Ureter (tissue), 1 donor: ENCODE results near the gene KDM4B. TPM values are rescaled to one million over a fixed set of nuclear protein-coding genes. Genes with fewer than 3 reads are reported as not detected.
"Not testable (repeated sequence)": the region's sequence is repeated elsewhere in the genome, so short reads cannot be mapped to it uniquely, and the experiment has no call there.

ENCODE experiments used
- DNase-seq: peaks from one replicate; pipeline ENCODE4 v3.0.0-alpha.2; 2020; ENCODE audit warnings: low spot score
- total RNA-seq: library from RNA; stranded (reverse); gene quantifications from one replicate; pipeline ENCODE4 v1.2.4, GENCODE V29; 2023
- donor health status: DM: yes; HTN: yes; CAD: no.

KDM4B gene
- total RNA-seq, 1 donor from 2014 or later: 58.3 TPM

DNA sequence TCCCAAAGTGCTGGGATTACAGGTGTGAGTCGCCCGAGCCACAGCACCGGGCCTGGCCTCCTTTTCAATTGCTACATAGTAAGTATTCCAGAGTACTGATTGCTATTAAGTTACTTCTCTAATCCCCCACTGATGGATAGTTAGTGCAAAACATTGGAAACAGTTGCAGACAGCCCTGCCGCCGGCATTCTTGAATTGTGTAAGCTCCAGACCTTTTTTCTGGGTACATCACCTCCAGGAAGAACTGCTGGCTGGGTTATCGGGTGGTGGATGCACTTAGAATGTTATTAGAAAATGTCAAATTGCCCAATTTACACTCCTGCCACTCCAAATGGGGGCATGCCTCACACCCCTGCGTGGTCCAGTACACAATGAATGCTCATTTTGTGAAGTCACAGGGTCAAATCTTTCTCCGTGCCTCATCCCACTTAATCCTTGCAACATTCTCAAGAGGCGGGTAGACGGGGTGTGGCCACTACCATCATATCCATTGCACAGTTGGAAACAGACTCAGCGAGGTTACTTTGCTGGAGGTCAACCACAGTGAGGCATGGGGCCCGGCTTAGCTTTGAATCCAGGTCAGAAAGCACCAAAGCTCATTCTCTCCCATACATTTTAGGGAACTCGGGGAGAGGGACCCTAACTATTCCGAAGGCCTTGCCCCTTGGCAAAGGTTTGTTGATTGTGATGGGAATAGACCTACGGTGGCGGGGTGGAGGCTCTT lies 1.0 kb upstream of the KDM4B start:
- no peak for DNase-seq

DNA sequence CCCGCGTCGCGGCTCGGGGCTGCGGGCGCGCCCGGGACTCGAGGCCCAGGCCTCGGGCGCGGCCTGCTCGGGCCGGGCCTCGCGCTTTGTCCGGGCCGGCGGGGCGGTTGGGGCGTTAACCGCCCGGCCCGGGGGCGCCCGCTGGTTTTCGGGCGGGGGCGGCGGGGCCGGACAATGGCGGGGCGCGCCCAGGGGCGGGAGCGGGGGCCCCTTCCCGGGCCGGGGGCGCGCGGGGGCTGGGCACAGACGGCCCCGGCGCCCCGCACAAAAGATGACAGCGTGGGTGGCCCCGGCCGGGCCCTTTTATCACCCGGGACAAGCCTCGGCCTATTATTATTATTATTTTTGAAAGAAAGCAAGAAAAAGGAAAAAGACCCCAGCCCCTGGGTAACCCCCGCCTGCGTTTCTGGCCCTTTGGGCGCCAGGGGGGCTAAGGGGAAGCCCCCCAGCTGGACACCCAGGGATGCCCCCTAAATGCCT lies 419 bp downstream of the KDM4B start:
- DNase-seq: no peak

DNA sequence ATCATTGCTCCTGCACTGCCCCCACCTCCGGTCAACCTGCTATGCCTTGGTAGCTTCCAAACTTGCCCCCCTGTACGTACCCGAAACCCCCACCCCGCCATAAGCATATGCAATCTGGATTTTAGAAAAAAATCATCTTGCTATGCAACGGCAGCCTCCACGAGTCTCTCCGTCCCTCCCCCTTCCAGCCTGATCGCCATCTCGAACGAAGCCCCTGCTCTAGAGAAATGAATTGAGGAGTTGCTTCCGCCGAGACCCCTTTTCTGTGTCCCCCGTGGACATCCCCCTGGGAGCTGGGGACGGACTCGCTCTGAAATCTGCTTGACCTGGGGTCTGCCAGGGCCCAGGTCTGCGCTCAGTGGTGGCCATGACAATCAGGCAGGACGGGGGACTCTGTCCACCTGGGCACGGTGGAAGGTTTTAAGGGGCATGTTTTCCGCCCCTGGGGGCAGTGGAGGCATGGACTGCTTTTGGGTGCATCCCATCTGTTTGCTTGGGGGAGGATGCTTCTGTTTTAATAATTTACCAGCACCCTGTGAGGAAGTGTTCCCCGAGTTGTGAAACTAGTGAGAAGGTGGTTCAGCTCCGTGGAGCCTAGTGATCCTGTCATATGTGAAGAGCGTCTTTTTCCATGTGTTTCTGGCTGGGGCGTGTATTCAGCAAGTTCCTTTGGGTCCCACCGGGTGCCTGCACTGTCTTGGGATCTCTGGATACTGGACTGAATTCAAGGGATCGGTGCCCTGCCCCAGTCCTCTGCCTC lies 1.0 kb downstream of the KDM4B start:
- no peak for DNase-seq

DNA sequence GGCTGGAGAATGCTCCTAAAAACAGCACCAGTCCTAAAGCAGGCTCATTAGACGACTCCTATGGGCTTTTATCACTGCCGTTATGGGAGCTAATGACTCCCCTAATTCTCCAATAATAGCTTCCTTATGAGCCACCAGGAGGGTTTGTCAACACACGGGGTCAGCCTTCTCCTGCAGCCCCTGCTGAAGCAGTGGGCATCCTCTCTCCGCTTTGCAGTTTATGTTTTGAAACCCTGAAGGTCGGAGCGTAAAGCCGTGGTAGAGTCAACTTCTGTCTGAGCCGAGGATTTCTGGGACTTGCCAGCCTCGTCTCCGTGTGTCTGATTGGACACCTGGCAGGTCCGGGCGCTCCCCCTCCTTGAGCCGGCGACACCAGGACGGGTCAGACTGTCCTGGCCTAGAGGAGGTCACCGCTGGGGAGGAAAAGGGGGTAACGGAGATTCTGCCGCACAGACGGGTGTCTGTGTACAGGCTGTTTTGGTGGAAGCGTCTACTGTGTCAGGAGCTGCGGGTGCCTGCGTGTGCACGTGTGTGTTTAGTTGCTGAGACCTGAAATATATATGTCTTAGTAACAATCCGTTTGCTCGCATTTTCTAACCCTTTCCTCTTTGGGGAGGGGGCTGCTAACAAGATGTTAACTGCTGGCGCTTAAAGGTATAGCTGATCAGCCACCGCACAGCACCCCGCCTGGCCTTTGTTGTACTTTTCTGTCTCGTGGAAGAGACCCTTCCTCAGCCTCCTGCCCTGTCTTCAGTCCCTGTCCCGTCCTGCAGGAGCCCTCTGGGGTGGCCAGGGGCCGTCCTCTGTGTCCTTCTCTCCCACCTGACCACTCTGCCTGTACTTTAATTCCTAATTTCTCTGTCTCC lies 1.9 kb downstream of the KDM4B start:
- no peak for DNase-seq

DNA sequence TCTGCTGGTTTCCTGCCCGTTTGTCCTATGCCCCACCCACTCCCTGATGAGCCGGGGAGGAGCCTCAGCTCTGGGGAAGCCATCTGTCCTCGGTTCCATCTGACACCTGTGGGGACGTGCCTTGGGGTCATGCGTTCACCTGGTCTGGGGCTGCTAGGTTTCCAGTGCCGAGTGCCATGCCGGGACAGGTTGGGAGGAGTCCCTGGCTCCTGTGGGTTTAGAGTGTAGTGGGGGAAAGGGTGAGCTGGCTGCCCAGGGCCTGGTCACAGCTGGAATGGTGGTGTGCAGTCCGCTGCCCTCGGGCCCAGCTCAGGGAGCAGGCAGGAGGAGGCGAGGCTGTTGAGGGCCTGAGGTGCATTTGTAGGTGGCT lies 2.5 kb downstream of the KDM4B start:
- no peak for DNase-seq

DNA sequence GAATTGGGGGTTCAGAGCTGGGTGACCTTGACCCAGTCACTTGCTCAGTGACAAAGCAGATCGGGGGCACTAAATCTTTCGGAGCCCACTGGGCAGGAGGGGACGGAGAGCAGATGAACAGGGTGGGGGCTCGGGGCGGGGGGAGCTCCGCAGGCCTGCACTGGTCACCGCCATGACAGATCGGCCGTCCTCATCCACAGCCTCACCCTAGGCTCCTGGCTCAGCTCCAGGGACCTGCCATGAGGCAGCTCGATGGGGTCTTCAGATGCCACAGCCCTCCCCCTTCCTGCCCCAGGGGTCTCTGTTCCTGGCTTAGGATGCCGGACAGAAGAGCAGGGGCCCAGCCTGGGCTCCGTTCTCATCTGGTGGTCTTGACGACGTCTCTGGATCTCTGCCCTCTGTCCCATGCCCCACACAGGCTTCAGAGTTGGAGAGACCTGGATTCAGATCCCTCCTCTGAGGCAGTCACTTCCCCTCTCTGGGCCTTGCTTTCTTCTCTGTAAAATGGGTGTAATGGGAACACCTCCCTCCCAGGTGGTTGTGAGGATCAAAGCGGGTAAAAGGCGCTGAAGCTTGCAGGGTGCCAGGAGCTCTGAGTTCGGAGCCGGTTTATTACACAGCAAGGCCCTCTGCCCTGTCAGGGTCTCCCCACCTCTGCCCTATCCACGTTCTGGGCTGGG lies 3.0 kb downstream of the KDM4B start:
- DNase-seq: no peak

DNA sequence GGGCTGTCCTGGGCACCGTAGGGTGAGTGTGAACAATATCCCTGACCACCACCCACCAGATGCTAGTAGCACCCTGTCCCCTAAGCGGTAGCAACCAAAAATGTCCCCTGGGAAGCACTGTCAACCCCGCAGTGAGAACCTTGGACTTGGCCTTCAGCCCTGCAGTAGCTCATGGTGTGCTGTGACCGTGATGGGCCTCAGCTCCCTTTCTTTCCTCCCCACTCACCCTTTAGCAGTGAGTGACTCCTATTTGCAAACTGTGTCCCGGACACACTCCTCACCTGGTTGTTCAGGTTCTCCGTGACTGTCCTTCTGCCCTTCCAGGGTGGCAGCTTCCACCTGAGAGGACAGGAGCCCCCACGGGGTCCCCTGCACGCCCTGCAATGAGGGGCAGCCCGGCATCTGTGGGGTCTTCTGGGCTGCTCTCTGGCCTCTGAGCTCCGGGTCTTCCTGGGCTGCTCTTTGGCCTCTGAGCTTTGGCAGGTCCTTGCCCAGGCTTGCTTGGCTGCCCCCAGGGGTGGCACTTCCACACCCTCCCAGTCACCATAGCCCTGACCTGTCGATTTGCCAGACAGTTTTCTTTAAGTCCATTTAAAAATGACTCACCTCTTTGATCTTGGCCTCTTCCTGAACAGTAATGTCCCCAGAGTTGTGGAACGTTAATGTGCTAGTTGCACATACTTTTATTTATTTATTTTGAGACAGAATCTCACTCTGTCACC lies 3.8 kb downstream of the KDM4B start:
- DNase-seq: no peak

DNA sequence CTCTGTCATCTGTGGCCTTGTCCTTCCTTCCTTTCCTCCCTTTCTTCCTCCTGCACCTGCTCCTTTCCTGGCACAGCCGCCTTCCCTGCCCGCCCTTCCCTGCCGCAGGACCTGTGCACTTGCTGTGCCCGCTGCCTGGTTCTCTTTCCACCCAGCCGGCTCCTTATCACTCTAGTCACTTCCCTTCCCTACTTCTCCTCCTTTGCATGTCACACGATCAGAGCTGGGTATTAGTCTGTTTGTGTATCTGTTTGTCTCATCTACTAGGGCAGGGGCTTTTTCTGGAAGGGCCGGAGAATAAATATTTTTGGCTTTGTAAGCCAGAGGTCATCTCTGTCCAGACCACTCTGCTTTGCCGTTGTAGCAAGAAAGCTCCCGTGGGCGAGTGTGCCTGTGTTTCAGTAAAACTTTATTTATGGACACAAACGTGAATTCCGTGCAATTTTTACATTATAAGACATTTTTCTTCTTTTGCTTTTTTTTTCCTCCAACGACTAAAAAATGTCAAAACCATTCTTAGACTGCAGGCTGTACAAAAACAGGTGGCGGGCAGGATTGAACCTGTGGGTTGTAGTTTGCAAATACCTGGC lies 6.1 kb downstream of the KDM4B start:
- DNase-seq: no peak

DNA sequence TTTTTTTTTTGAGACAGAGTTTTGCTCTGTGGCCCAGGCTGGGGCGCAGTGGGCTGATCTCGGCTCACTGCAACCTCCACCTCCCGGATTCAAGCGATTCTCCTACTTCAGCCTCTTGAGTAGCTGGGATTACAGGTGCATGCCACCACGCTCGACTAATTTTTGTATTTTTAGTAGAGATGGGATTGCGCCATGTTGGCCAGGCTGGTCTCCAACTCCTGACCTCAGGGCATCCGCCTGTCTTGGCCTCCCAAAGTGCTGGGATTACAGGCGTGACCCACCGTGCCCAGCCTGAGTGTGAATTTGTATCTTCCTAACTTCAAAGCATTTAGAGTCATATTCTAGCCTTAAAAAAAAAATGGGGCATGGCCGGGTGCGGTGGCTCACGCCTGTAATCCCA lies 6.7 kb downstream of the KDM4B start:
- not testable (repeated sequence) for DNase-seq

DNA sequence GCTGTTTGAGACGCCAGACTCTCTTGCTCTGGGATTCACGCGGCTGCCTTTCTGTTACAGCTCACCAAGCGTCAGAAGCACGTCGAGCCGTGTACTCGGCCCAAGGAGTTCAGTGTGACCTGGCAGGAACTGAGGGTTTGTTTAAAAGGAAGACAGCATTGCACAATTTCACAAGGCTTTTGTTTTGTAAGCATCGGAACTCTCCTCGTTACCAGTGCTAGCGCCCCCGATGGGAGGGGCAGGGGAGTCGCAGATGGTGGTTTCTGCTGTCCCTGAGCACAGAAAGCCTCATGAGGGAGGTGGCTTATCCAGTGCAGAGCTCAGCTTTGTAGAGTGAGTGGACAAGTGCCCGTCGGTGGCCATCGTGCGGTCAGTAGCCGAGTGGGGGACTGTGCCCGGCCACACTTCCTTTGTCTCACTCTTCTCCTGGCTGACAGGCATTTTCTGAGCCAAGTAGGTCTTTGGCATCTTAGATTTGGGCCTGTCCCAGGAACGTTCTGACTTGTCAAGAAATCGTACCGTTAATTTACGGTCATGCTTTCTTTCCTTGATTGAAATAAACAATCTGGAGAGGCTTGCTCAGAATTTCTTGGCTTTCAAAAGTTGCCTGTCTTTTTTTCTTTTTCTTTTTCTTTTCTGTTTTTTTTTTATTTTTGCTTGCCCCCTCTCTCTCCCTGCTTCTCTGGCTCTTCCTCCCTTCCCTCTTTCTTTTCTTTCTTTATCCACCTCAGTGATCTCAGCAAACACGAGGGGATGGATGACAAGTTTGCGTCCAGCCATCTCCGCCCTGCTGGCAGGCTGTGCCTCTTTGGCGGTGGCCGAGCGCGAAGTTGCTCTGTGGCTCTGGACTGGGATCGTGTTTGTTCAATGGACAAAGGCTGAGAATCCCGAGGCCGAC lies 7.7 kb downstream of the KDM4B start:
- DNase-seq: peak; percentile 80

DNA sequence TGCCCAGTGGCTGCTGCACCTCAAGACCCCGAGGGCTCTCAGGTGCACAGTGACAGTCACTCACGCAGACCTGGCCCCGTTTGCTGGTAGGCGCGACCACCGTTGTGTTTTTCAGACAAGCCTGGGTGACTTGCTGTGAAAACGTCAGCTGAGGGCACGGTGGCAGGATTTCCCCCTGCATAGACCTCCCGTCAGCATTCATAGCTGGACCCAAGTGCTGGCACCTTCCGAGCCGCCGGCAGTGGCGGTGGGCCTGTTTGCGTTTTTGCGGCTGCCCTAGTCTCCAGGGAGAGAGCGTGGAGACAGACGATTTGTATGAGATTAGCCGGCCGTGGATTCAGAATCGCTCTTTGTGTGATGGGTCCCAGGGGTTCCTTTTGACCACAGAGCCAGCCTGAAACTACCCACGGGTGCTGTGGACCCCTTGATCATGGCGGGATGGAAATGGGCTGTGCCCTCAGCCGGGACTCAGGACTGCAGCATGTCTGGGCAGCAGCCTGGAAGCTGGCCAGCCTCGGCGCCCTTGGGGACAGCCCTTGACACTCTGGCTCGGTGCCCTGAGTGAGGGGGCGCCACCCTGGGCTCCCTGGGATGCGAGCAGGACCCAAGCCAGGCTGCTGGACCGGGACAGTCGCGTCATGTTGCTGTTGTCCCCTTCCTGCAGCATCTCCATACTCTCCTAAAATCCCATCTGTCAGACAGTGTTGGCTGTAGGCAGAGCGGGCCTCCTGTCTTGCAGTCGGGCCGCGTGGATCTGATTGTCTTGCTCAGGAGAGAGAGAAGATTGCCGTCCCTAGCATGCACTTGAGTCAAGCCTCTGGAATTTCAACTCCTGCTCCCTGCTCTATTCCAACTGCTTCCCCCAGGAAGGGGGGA lies 8.6 kb downstream of the KDM4B start:
- DNase-seq: no peak

DNA sequence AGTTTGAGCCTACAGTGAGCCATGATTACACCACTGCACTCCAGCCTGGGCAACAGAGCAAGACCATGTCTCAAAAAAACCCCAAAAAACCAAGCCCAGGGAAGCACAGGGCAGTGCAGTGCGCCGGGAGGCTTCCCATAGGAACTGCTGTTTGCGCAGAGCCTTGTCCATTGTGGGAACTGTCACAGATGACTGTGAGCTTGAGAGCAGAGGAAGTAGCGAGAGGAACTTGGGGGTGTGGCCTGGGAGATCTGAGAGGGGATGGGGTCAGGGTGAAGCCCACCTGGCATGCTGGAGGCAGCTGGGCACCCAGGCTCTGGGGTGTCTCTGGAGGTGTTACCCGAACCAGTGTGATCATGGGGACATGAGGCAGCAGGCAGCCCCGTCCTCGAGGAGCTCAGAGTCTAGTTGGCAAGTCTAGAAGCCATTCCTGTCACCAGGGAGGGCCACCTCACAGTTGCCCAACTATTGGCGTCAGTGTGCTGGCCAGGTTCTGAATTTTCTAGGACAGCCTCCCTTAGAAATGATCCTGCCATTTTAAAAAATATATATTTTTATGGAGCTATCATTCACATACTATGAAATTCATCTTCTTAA lies 10.4 kb downstream of the KDM4B start:
- no peak for DNase-seq

DNA sequence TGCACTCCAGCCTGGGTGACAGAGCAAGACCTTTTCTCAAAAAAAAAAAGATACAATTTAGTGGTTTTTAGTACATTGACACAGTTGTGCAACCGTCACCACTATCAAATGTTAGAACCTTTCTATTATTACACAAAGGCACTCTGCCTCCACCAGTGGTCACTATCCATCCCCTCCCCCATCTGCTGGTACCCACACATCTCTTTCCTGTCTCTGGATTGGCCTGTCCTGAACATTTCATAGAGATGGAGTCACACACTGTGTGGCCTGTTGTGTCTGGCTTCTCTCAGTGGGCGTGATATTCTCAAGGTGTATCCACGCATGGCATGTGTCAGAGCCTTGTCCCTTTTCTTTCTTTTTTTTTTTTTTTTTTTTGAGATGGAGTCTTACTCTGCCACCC lies 11.2 kb downstream of the KDM4B start:
- DNase-seq: no peak

DNA sequence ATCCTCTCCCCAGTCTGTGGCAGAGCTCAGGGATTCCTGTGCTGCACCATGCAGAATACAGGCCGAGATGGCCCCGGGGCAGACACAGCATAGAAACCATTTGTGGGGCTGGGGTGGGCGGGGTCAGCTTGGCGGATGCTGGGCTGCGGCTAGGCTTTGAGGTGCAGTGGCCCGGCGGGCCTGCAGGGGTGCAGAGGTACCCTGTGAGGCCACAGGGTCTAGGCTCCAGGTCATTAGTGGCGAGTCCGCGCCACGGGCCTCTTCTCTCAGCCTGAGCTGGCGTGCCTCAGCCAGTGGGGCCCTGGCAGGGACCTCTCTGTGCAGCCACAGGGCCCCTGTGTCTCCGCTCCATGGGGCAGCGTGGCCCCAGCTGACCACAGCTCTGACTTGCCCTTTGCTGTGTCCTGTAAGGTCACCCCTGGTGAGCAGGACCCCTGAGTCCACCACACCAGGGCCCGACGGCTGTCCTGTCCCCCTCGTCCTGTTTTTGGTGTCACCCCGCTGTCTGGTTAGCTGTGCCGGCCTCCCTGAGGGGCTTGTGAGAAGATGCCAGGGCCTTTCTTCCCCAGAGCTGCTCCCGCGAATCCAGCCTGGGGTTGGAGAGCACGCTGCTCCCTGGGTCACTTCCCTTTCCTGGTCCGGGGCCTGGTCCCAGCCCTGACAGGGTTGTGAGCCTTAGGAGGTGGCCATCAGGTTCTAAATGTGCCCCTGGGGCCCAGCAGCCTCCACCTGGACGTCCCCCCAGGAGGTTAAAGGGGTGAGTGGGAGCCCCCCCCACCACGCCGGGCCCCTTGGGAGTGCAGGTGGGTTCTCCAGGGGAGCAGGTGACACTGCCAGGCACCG lies 12.1 kb downstream of the KDM4B start:
- DNase-seq: no peak

DNA sequence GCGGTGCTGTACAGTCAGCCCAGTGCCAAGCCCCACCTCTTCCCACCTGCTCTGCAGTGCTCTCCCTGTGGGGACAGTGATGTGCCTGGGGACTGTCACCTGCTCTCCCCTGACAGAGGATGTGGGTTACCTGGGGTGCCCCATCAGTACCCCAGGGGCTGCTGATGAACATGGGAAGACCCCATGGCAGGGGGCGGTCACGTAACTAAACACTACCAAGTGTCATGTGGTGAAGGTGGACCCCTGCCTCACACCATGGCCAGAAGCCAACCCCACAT lies 12.7 kb downstream of the KDM4B start:
- DNase-seq: no peak

DNA sequence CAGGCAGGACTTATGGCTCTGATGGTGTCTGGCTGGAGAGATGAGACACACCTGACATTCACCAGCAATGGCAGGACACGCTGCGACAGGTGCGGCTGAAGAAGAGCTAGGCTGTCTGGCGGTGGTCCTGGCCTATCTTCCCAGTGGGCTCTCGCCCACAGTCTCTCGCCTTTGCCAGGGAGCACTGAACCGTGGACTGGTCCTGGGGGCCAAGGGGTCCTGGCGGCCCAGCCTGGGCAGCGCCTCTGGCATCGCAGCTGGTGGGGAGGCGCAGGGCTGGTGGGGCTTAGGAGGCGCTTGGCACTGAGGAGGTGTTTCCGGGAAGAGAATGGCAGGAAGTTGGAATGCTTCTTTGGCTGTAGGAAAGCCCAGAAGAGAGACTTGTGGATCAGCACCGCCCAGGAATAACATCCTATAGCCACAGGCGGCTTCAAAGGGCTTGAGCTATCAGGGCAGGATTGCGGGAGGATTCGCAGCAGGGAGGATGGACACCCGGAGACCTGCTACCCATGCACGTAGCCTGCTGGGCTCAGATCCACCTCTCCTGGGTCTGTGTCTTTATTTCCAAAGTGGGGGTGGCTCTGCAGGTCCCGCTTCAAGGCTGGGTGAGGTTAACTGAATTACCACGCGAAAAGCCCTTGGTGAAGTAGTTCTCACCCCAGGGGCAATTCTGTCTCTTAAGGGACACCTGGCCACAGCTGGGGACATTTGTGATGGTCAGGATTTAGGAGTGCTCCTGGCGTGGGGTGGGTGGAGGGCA lies 14.6 kb downstream of the KDM4B start:
- DNase-seq: no peak

DNA sequence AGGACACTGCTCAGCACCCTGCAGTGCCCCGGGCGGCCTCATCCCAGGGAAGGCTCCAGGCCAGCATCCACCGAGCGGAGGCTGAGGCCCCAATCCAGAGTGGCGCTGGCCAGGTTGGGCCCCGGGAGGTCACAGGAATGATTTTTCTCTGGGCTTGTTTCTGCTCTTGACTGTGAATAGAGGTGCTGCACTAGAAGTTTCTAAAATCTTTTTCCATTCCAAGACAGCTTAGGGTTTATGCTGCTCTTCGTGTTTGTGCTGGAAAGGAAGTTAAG lies 15.1 kb downstream of the KDM4B start:
- DNase-seq: no peak
